B cell (primary cell): ENCODE data around the gene CMC1. TPM values are rescaled to one million over a fixed set of nuclear protein-coding genes. Genes with fewer than 3 reads are reported as not detected.
A peak's percentile ranks its signal among the peaks of the same experiment; 100 is the strongest.

Experiments
- ATAC-seq: fragments of 200-7000 bp; cut with Tn5 transposase; one replicate; pipeline ENCODE4 v1.10.0; 2021; ENCODE audit warnings: low read depth, mild to moderate bottlenecking, moderate number of reproducible peaks, moderate library complexity
- CTCF ChIA-PET: fragments of 350-600 bp; sonication (Branson Sonifier 250); formaldehyde crosslinking; loops from one replicate; lab custom pipeline; 2021; ENCODE audit warnings: antibody characterized with exemption, inconsistent platforms; lab: Charles Lee
- POLR2A ChIA-PET: fragments of 350-600 bp; sonication (Branson Sonifier 250); formaldehyde crosslinking; loops from one replicate; lab custom pipeline; 2021; ENCODE audit warnings: antibody characterized with exemption; lab: Charles Lee
- DNase-seq: peaks from one replicate; pipeline ENCODE4 v3.0.0; 2013
- H2AFZ ChIP-seq: 2 replicates; pipeline ENCODE4 v1.6.1; 2012; ENCODE audit warnings: mild to moderate bottlenecking, low read depth, low read length; ENCODE audit not compliant: insufficient read depth, poor library complexity, severe bottlenecking
- H3K27ac ChIP-seq, 2 donors: 1 replicate in 1 of 2; 2 replicates in 1 of 2; pipeline ENCODE4 v1.5.1; 2012 to 2013; ENCODE audit warnings: low read length in 2 of 2, mild to moderate bottlenecking in 2 of 2, moderate library complexity in 1 of 2
- H3K27me3 ChIP-seq, 4 experiments: fragments of 200-600 bp in 1 of 4; sonication (generic) in 1 of 4; replicated peaks in 1 of 4; 1 replicate in 2 of 4; 2 replicates in 2 of 4; pipeline versions ENCODE4 v1.6.1 to v1.7.0; 2013 to 2016; ENCODE audit warnings: low read length in 3 of 4, mild to moderate bottlenecking in 2 of 4, mixed read lengths in 1 of 4, moderate library complexity in 1 of 4; ENCODE audit not compliant: insufficient read depth in 4 of 4, control insufficient read depth in 3 of 4; ENCODE audit errors: control extremely low read depth in 1 of 4
- H3K36me3 ChIP-seq, 2 experiments: replicated peaks in 1 of 2; 1 replicate in 1 of 2; 2 replicates in 1 of 2; pipeline versions ENCODE4 v1.6.1 to v1.7.1; 2013; ENCODE audit warnings: low read length in 1 of 2; ENCODE audit not compliant: insufficient read depth in 2 of 2, control insufficient read depth in 1 of 2; ENCODE audit errors: control extremely low read depth in 1 of 2, extremely low read depth in 1 of 2
- H3K4me1 ChIP-seq, 2 donors: fragments of 200-600 bp in 1 of 2; sonication (generic) in 1 of 2; 1 replicate in 1 of 2; 2 replicates in 1 of 2; pipeline versions ENCODE4 v1.5.1 to v1.6.1; 2013 to 2017; ENCODE audit warnings: low read length in 2 of 2; ENCODE audit not compliant: control insufficient read depth in 2 of 2, insufficient read depth in 2 of 2
- H3K4me2 ChIP-seq: replicated peaks from 2 replicates; pipeline ENCODE3; 2012; ENCODE audit warnings: mild to moderate bottlenecking, low read depth, low read length; ENCODE audit not compliant: poor library complexity, severe bottlenecking
- H3K4me3 ChIP-seq, 5 experiments: fragments of 200-600 bp in 1 of 5; sonication (generic) in 1 of 5; 1 replicate in 3 of 5; 2 replicates in 2 of 5; pipeline versions ENCODE4 v1.5.1 to v1.7.0; 2011 to 2016; ENCODE audit warnings: low read length in 4 of 5, mild to moderate bottlenecking in 4 of 5, low read depth in 2 of 5, control low read depth in 1 of 5, moderate library complexity in 1 of 5; ENCODE audit not compliant: insufficient read depth in 1 of 5; ENCODE audit errors: control extremely low read depth in 1 of 5, extremely low read depth in 1 of 5
- H3K79me2 ChIP-seq: fragments of 200-600 bp; sonication (generic); one replicate; pipeline ENCODE4 v1.6.0; 2016; ENCODE audit warnings: low read length; ENCODE audit not compliant: control insufficient read depth, insufficient read depth
- H3K9ac ChIP-seq: fragments of 200-600 bp; sonication (generic); 2 replicates; pipeline ENCODE4 v1.6.1; 2017; ENCODE audit warnings: mild to moderate bottlenecking, low read length, moderate library complexity
- H3K9me3 ChIP-seq, 3 donors: one replicate each; pipeline versions ENCODE4 v1.6.1 to v1.7.1; 2013; ENCODE audit warnings: low read length in 2 of 3; ENCODE audit not compliant: control insufficient read depth in 2 of 3, insufficient read depth in 1 of 3; ENCODE audit errors: control extremely low read depth in 1 of 3
- H4K20me1 ChIP-seq: 2 replicates; pipeline ENCODE4 v1.6.0; 2012; ENCODE audit warnings: mild to moderate bottlenecking, low read length; ENCODE audit not compliant: insufficient read depth, control insufficient read depth, poor library complexity, severe bottlenecking
- H3K27ac Mint-ChIP-seq: one replicate; pipeline ENCODE4 v1.8.0; 2021; ENCODE audit warnings: mixed read lengths
- H3K27me3 Mint-ChIP-seq: one replicate; pipeline ENCODE4 v1.8.0; 2021; ENCODE audit warnings: mixed read lengths
- H3K4me1 Mint-ChIP-seq: one replicate; pipeline ENCODE4 v1.8.0; 2021; ENCODE audit warnings: mixed read lengths
- H3K4me3 Mint-ChIP-seq: one replicate; pipeline ENCODE4 v1.8.0; 2021; ENCODE audit warnings: mixed read lengths
- H3K9me3 Mint-ChIP-seq: one replicate; pipeline ENCODE4 v1.8.0; 2022; ENCODE audit warnings: mixed read lengths; ENCODE audit not compliant: insufficient read depth
- EZH2 ChIP-seq: IDR thresholded peaks from 2 replicates; pipeline ENCODE4 v1.6.1; 2012; ENCODE audit warnings: borderline replicate concordance, low read depth, mild to moderate bottlenecking, moderate library complexity, low read length; ENCODE audit not compliant: insufficient read depth, poor library complexity, severe bottlenecking
- WGBS: methylation state at CpG from one replicate; pipeline ENCODE4 v1.1.5; 2013; ENCODE audit warnings: missing lambda C conversion rate; ENCODE audit not compliant: insufficient coverage; 5-methylcytosine and 5-hydroxymethylcytosine counted together
- intact Hi-C: fragments of 100-400 bp; cut with micrococcal nuclease; formaldehyde crosslinking; loops from one replicate; pipeline ENCODE4 v1.10.0; 2022
- polyA plus RNA-seq: library from polyadenylated mRNA; depleted of rRNA; stranded (reverse); fragments of >200 nt; gene quantifications from 2 replicates; pipeline ENCODE4 v1.2.3, GENCODE V29; 2012
- total RNA-seq, 2 donors: library from RNA; stranded (reverse); fragments of 120-200 nt in 1 of 2; gene quantifications; 1 replicate in 1 of 2; 2 replicates in 1 of 2; pipeline versions ENCODE4 v1.2.3 to v1.2.4, GENCODE V29; 2013 to 2022
- TF ChIP-seq, protein P1 (sequence below): fragments of 200-600 bp; IDR thresholded peaks from one replicate; pipeline ENCODE4 v1.8.0; 2022; ENCODE audit warnings: antibody characterized with exemption, mild to moderate bottlenecking

The CMC1 gene
- total and polyA plus RNA-seq, 2 donors (not counting 1 experiment from before 2014, with no cell fraction given), result 6.7 to 14.5 TPM

DNA sequence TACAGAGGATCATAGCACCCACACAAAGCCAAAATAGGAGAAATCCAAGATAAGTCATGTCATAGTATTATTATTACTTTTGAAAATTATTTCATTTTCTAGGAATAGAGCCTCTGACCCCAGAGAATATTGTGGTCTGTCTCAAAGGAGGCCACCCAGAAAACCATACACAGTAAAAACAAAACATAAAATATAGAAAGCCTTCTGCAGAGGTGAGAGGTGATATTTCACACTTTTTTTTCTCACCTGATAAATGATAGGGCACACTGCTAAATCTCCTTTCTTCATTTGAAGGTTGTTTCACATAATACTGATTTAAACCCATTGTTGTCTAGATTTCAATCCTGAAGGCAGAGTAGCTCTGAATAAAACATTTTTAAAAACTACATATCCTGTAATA is 7.0 kb upstream of the CMC1 start:
- Histone ChIP-seq H4K20me1 (no peaks in the 10 kb centered on the region), H3K9me3 (no peaks in the 10 kb centered on the region), H3K36me3 (no peaks in the 10 kb centered on the region), H2AFZ (no peak overlapping the region), H3K4me1 (no peaks in the 10 kb centered on the region), H3K27ac (no peak overlapping the region), H3K4me2 (no peak overlapping the region), H3K79me2 (no peaks in the 10 kb centered on the region), H3K9ac (no peak overlapping the region), H3K27me3 (no peaks in the 10 kb centered on the region), H3K4me3 (no peak overlapping the region)
- intact Hi-C loops, result no loop called here
- H3K4me3 Mint-ChIP-seq, result no peak overlapping the region
- ChIA-PET POLR2A (no interaction called here), CTCF (no interaction called here)
- peaks cover 6% of the 10 kb centered on the region for H3K27me3 Mint-ChIP-seq
- DNase-seq (no peak), ATAC-seq (no peak)
- TF ChIP-seq EZH2, result no peak
- TF ChIP-seq, protein P1, sequence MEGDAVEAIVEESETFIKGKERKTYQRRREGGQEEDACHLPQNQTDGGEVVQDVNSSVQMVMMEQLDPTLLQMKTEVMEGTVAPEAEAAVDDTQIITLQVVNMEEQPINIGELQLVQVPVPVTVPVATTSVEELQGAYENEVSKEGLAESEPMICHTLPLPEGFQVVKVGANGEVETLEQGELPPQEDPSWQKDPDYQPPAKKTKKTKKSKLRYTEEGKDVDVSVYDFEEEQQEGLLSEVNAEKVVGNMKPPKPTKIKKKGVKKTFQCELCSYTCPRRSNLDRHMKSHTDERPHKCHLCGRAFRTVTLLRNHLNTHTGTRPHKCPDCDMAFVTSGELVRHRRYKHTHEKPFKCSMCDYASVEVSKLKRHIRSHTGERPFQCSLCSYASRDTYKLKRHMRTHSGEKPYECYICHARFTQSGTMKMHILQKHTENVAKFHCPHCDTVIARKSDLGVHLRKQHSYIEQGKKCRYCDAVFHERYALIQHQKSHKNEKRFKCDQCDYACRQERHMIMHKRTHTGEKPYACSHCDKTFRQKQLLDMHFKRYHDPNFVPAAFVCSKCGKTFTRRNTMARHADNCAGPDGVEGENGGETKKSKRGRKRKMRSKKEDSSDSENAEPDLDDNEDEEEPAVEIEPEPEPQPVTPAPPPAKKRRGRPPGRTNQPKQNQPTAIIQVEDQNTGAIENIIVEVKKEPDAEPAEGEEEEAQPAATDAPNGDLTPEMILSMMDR, result no peak
- H3K4me1 Mint-ChIP-seq, result no peaks in the 10 kb centered on the region
- no peaks in the 10 kb centered on the region for H3K9me3 Mint-ChIP-seq
- no peak overlapping the region for H3K27ac Mint-ChIP-seq

DNA sequence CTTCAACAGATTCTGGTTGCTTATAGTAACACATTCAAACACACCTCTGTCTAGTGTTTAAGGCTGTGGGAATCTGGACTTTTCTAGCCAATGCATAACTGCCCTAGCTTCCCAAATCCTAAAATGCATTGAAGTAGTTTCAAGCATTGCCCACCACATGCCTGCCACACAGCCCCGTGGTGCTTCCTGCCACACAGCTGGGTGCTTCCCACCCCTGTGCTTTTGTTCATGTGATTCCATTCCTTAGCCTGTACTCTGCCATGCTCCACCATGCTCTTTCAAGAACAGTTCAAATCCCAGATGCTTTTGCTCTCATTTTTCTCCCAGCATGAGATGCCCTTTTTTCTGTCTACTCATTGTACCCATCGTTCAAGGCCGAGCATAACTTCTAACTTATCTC is 2.3 kb upstream of the CMC1 start:
- H3K4me1 Mint-ChIP-seq, result peaks cover 33% of the 10 kb centered on the region
- Histone ChIP-seq H3K4me3 (no peak overlapping the region), H3K79me2 (peaks cover 31% of the 10 kb centered on the region), H4K20me1 (no peaks in the 10 kb centered on the region), H3K36me3 (no peaks in the 10 kb centered on the region), H3K27me3 (no peaks in the 10 kb centered on the region), H3K4me1 (peaks cover 17 to 22% of the 10 kb centered on the region in 2 donors), H2AFZ (peak overlapping the region; percentile 17), H3K9ac (no peak overlapping the region), H3K4me2 (no peak overlapping the region), H3K27ac (no peak overlapping the region), H3K9me3 (no peaks in the 10 kb centered on the region)
- no peaks in the 10 kb centered on the region for H3K27me3 Mint-ChIP-seq
- no peak for DNase-seq
- no peaks in the 10 kb centered on the region for H3K9me3 Mint-ChIP-seq
- no peak for TF ChIP-seq EZH2
- TF ChIP-seq, protein P1, result no peak
- ChIA-PET CTCF (no interaction called here), POLR2A (no interaction called here)
- no peak overlapping the region for H3K27ac Mint-ChIP-seq
- 95% methylated on average over 3 of the region's 3 CpGs for WGBS
- H3K4me3 Mint-ChIP-seq, result no peak overlapping the region
- ATAC-seq, result no peak
- intact Hi-C loops, result no loop called here
